ENCODE data around the gene CACNG7.
A peak's percentile ranks its signal among the peaks of the same experiment; 100 is the strongest.
"Not testable (repeated sequence)": the region's sequence is repeated elsewhere in the genome, so short reads cannot be mapped to it uniquely, and the experiment has no call there.

Gene CACNG7

GRCh38 chr19:53906211-53907192 is 2.6 kb upstream of the CACNG7 start:
- peak; percentile 42 for DNase-seq (ENCODE audit: low spot score)

DNA sequence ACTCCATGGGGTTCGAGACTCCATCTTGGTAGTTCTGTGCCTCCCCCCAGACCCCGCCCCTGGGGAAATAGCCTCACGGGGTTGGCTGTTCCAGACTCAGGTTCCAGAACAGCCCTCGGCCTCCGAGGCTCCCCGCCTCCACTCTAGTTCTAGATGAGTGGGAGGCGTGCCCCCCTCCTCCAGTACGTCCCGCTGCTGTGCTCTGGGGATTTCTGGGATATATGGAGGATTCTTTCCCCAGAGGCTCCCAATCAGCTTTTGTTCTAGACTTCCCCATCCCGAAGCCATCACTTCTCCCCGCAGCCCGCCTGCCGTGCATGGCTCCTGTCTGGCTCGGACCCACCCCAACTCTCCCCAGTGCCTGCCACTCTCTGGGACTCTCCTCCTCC is 1.9 kb upstream of the CACNG7 start:
- no peak for DNase-seq (ENCODE audit: low spot score)

DNA sequence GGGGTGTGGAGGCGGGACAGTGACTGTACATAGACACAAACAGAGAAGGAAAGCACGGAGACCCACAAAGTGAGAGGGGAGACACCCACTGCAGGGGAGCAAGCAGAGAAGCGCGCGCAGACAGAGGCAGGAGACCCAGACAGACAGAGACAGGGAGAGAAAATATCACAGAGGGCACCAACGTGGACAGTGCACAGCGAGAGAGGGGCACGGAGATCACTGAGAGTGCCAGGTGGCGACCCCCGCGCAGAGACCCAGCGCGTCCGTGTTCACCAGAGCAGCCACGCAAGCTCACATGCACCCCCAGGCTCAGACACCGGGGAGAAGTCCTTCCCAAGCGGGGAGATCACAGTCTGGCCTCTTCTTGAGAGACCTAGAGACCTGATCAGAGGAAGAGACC is 1.4 kb upstream of the CACNG7 start:
- no peak for DNase-seq (ENCODE audit: low spot score)

GRCh38 chr19:53908106-53908934 is 758 bp upstream of the CACNG7 start:
- DNase-seq (ENCODE audit: low spot score) = peak; percentile 91

GRCh38 chr19:53909471-53910169 is 542 bp downstream of the CACNG7 start:
- DNase-seq (ENCODE audit: low spot score) = no peak

DNA sequence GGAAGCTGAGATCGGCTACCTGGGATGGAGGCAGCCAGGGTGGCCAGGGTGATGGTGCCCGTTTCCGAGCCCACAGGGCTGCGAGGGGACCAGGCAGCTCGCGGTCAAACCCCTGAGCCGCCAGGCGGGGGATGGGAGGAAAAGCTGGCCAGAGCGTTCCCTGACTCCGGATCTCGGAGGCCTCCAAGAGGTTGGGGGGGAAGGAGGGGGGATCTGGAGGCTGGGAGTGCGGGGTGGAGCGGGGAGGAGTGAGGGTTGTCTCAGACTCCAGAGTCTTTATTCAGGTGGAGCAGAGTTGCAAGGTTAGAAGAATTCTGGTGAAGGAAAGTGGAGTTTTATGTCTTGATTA is 1.1 kb downstream of the CACNG7 start:
- DNase-seq (ENCODE audit: low spot score) = peak; percentile 36

- DNase-seq (ENCODE audit: low spot score) = no peak
Measured at GRCh38 chr19:53912653-53913052, 3.6 kb downstream of the CACNG7 start.

- no peak for DNase-seq (ENCODE audit: low spot score)
Measured at GRCh38 chr19:53915000-53915399, 5.9 kb downstream of the CACNG7 start.

DNA sequence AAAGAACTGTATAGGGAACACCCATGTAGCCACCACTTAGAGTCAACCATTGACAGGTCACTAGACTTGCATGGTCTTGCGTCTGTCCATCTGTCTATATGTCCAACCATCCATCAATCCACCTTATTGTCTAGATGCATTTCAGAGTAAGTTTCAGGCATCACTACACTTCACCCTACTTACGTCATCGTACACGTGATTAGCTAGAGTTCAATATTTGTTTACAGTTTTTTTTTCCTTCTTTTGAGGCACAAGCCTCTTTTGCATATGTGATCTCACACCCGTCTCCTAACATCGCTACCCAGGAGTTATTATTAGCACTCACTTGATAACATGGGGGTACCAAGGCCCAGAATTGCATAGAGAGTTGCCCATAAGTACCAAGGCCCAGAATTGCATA is 6.9 kb downstream of the CACNG7 start:
- no peak for DNase-seq (ENCODE audit: low spot score)

DNA sequence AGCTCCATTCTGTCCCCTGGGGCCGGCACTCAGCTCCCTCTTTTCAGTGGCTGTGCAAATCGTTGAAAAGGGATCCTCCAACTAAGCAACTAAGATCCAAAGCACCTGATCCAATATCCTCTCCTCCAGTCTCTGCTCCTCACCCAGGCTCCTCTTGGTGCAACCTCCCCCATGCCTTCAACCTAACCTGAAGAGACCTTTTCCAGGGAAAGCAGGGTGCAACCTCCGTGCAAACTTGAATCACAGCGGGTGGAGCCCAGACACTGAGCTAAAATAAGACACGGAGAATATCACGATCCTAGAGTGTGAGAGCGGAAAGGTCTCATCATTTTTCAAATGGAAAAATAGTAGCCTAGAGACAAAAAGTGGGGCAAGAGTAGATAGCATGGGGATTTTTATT is 8.3 kb downstream of the CACNG7 start:
- DNase-seq (ENCODE audit: low spot score) = no peak

DNA sequence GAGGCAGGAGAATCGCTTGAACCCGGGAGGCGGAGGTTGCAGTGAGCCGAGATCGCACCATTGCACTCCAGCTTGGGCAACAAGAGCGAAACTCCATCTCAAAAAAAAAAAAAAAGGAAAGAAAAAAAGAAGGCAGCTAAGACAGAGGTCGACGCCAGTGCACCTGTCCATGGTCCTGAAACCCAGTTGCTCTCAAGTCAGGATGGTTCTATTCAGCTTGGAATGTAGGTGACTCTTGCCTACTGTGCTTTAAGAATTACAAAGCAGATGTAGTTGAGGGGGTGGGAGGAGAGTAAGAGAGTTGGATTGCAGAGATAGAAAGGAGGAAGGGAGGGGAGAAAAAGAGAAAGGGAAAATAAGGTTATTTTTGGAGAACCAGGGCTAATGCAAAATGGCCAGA is 18.7 kb downstream of the CACNG7 start:
- no peak for DNase-seq (ENCODE audit: low spot score)

DNA sequence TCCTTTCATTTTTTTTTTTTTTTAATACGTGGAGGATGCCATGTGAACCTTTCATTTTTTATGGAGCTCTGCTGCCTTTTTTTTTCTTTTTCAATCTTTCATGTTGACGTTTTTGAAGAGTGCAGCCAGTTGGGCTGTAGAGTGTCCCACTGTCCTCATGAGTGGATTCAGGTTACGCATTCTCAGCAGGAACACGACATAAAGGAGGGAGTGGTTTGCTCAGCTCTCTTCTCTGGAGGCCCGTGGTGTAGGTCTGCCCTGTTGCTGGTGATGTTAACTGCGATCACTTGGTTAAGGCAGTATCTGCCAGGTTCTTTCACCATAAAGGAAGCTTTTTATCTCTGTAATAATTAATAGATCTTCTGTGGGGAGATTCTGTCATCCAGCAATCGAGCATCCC is 27.0 kb downstream of the CACNG7 start:
- DNase-seq (ENCODE audit: low spot score) = no peak

DNA sequence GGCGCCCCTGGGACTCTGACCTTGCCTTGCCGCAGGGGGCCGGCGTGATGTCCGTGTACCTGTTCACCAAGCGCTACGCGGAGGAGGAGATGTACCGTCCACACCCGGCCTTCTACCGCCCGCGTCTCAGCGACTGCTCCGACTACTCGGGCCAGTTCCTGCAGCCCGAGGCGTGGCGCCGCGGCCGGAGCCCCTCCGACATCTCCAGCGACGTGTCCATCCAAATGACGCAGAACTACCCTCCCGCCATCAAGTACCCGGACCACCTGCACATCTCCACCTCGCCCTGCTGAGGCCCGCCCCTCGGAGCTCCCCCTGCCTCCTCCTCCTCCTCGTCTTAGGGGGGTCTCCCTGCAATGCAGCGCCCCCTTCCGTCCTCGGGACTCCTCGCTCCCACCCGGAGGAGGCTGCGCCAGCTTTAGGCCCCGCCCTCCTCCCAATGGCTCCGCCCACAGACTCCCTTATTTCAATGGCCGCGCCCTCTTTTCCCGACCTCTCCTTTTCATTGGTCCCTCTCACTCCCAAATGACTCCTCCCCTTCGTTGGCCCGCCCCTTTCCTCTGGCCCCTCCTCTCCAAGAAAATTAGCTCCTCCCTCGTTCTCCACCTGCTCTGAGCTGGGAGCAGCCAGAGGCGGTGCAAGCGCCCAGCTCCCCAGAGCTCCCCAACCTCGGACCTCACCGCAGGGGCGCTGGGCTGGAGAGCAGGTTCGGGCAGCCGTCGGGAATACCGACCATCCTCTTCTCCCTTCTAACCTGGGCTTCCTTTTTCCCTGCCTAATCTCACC is 33.1 kb downstream of the CACNG7 start:
- peak; percentile 41 for DNase-seq (ENCODE audit: low spot score)

- no peak for DNase-seq (ENCODE audit: low spot score)
Measured at GRCh38 chr19:53944416-53944815, 35.3 kb downstream of the CACNG7 start.

- no peak for DNase-seq (ENCODE audit: low spot score)
Measured at GRCh38 chr19:53944933-53945332, 35.9 kb downstream of the CACNG7 start.

DNA sequence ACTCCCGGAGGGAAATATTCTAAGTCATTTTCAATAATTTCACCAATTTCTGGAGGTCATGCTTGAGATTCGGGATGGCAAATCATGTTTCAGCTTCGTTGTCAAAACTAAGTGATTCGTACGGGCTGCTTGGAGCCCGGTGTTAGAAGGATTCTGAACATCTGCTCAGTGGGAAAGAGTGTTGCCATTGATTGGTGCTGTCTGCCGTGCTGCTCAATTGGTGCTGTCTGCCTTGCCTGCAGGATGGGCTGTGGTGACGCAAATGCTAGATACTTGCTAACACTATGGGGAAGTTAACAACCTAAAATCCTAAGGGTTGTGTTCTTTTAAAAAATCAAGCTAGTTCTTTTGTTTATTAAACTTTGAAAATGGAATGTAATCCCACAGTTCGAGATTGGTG is 36.4 kb downstream of the CACNG7 start:
- no peak for DNase-seq (ENCODE audit: low spot score)

GRCh38 chr19:53945998-53946397 is 36.9 kb downstream of the CACNG7 start:
- DNase-seq (ENCODE audit: low spot score) = no peak

DNA sequence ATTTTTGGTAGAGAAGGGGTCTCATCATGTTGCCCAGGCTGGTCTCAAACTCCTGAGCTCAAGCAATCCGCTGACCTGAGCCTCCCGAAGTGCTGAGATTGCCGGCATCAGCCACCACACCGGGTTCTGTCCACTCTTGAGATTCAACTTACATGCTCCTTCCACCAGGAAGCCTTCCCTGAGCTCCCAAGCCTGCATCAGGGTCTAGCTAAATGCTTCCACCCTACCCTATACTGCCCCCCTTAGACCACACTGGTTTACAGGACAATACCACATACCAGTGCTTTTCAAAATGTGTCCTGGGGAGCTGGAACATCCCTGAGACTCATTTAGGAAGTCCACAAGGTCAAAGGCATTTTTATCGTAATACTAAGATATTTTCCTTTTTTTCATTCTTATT is 38.5 kb downstream of the CACNG7 start:
- DNase-seq (ENCODE audit: low spot score) = peak; percentile 42

- not testable (repeated sequence) for DNase-seq (ENCODE audit: low spot score)
Measured at GRCh38 chr19:53948611-53949010, 39.5 kb downstream of the CACNG7 start.

DNA sequence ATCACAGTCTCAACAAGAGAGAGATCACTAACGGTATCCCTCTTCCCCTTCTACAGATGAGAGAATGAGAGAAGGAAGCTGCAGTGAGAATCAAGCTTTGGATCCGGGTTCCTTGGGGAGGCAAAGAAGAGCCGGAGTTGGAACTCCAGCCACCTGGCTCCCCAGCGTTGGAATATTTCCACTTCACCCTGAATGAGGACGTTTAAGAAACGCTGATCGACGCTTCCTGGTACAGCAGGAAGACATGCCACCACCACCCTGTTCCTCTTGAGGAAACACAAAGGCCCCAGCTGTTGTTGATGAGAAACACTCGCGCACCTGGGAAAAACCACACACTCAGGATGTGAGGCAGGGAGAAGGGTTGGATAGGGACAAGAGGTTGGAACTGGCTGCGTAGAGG is 42.4 kb downstream of the CACNG7 start:
- no peak for DNase-seq (ENCODE audit: low spot score)

- no peak for DNase-seq (ENCODE audit: low spot score)
Measured at GRCh38 chr19:53951947-53952346, 42.9 kb downstream of the CACNG7 start.

DNA sequence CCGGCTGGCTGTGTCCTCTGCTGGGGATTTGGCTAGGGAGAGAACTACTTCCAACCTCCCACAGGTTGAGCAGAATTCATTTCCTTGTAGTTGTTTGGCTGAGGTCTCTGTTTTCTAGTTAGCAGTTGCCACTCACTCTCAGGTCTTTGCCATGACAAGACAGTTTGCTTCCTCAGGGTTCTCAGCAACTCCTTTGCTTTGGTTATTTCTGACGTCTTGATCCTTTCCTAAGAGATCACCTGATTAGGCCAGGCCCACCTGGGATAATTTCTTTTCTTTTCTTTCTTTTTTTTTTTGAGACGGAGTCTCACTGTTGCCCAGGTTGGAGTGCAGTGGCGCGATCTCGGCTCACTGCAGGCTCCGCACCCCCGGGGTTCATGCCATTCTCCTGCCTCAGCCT is 44.3 kb downstream of the CACNG7 start:
- DNase-seq (ENCODE audit: low spot score) = no peak
